GM19043 (cell line): Measurements from ENCODE around the gene PITPNM3.

ENCODE experiments used
- ATAC-seq: cut with Tn5 transposase; IDR thresholded peaks from one replicate; pipeline ENCODE4 v1.9.1; 2021; ENCODE audit warnings: low read depth; ENCODE audit not compliant: unreplicated experiment

Gene PITPNM3

DNA sequence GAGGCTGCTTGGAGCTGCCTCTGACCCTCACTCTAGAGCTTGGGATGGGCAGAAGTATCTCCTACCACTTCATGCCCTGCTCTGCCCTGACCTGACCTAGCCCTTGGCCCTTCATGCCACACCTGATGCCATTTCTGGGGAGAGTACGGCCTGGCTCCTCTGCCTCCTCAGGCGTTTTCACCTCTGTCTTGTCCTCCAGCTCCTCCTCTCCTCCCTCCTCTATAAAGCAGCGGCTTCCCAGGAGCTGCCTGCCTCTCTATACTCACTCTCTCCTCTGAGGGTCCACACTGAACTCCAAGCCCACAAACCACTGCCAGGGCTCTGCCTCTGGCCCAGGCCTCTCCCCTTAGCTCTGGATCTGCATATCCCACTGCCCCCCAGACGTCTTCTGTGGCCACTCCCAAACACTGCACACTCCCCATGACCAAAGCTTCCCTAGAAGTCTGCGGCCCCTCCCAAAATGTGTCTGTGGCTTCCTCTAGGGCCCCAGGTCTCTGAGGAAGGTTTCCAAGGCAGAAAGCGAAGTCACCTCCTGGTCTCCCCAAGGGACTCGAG is 52.6 kb downstream of the PITPNM3 start:
- no peak for ATAC-seq

- ATAC-seq, result no peak
Observed at GRCh38 chr17:6502871-6503509, 53.4 kb downstream of the PITPNM3 start.

- no peak for ATAC-seq
Observed at GRCh38 chr17:6502142-6502541, 54.2 kb downstream of the PITPNM3 start.

- no peak for ATAC-seq
Observed at GRCh38 chr17:6501359-6501758, 55.0 kb downstream of the PITPNM3 start.

- no peak for ATAC-seq
Observed at GRCh38 chr17:6498901-6499540, 57.3 kb downstream of the PITPNM3 start.

DNA sequence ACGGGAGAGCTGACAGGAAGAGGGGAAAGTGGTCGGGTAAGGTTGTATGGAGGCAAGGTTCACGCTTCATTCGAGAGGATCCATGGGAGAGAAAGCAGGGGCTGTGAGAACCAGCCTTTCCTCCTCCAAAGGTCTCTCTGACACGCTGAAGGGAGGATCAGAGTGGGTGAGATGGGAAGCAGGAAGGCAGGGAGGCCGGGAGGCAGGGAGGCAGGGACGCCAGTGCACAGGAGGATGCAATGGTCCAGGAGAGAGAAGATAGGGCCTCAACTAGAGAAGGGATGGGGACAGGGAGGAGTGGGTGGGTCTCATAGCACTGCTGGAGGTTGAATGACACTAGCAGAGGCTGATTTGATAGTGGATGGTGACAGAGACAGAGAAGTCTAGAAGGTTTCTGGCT is 58.0 kb downstream of the PITPNM3 start:
- ATAC-seq, result no peak

DNA sequence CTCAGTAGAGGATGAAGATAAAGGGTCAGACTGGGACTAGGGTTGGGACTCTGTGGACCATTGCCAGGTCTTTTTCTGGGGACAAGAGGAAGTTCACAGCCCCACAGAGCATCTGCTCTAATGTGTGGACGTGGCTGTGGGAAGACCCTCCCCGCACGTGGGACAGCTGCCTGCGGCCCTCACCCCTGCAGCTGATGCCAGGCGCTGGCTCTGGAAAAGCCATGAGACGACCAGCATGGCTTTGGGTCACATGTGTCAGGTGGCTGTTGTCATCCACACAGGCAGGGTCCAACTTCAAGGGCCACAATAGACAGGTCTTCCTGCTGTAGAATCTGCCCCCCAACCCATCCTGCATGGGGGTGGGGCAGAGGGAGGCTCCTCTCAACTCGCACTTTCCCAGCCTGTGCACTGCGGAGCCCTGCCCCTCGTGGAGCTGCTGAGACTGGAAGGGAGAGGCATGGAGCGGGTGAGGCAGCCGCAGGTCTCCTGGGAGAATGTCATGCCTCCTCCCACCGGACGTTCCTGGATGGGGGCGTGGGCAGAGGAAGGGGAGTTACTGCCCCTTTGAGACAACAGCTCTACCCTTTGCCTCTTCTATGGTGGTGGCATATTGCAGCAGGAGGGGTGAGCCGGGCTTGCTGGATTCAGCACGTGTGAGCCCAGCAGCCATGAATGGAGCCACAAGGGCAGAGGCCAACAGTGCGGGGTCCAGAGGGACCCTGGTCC is 58.7 kb downstream of the PITPNM3 start:
- no peak for ATAC-seq

- no peak for ATAC-seq
Observed at GRCh38 chr17:6496640-6497441, 59.5 kb downstream of the PITPNM3 start.

DNA sequence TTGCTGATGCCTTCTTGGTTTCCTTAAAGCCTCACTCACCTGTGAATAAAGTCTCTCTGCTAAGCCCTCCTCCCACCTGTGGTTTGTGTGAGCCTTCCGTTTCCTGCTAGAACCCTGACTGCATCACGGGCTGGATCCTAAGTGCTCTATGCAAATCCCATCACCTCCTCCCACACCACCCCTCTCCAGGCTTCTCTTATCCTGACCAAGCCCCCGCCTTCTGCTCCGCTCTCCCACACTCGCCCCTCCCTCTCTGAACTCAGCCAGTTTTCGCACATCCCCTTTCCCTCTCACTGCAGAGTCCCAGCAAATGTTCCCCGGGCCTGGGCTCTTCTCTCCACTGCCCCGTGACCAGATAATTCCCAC is 60.3 kb downstream of the PITPNM3 start:
- no peak for ATAC-seq

- ATAC-seq, result no peak
Observed at GRCh38 chr17:6495450-6496115, 60.8 kb downstream of the PITPNM3 start.

GRCh38 chr17:6494239-6494941 is 62.0 kb downstream of the PITPNM3 start:
- ATAC-seq, result no peak

DNA sequence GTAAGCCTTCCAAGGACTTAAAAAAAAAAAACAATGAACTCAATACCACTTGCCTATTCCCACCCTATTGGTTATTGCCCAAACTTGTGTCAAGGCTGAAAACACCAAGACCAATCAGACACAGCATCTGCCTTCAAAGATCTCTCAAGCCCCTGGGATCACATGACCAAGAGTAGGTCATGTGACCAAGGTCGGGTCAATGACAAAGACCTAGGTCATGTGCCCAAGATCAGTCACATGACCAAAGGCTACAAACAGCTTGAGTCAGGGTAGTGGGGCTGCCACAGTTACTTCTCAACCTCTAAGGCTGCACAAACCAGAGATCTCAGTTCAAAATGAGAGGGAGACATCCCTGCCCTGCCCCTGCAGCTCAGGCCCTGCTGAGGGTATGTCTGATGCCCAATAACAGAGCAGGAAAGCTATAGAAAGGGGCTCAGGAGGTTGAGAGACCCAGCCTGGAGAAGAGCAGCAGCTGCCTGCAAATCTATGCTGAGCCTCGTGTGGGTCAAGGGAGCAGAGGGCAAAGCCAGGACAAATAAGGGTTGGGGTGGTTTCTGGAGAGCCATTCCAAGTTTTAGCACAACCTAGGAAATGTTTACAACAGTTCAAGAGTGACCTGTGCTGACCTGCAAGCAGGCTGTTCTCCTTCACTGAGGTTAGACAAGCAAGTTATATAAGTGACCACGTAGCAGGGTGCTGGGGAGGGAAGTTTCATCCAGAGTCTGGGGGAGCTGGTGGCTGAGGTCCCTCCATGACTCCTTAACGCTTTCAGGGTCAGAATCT is 63.3 kb downstream of the PITPNM3 start:
- ATAC-seq, result no peak

DNA sequence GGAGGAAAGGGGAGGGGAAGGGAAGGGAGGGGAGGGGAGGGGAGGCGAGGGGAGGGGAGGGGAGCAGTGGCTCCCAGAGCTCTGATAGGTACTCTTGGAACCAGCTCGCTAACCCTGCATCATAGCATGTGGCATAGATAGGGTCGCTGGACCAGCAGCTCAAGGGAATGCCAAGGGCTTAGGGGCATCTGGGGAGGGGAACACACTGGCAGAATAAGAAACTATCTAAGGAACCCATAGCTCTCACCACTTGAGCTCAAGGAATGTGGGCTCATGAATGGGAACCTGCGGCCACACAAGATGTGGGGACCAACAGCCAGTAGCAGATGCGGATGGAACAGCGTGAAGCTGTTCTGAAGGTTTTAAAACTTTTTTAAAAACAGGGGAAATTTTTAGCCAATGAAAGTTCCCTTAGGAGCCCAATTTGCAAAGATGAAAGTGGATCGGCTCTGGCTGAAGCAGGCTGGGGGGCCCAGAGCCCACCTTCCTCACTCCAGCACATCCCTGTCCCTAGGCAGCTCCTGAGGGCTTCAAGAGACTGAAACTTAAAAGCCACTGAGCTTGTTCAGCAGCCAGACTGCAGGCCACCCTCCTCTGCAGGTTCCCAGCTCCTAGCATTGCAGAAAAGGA is 65.2 kb downstream of the PITPNM3 start:
- no peak for ATAC-seq

- ATAC-seq, result no peak
Observed at GRCh38 chr17:6489016-6489550, 67.3 kb downstream of the PITPNM3 start.

GRCh38 chr17:6488008-6488539 is 68.3 kb downstream of the PITPNM3 start:
- ATAC-seq, result no peak

GRCh38 chr17:6487251-6488007 is 68.9 kb downstream of the PITPNM3 start:
- no peak for ATAC-seq
